Loucy (cell line): ENCODE data around the gene ABCA7.

Source experiments
- CTCF ChIP-seq: fragments of 200-600 bp; sonication (generic); conservative IDR thresholded peaks from 2 replicates; pipeline ENCODE4 v1.5.1; 2014; ENCODE audit warnings: mild to moderate bottlenecking, antibody characterized with exemption, low read length
- EZH2phosphoT487 ChIP-seq: fragments of 200-600 bp; IDR thresholded peaks from 2 replicates; pipeline ENCODE4 v1.6.1; 2018; ENCODE audit warnings: antibody characterized with exemption, mild to moderate bottlenecking, moderate library complexity, borderline replicate concordance

GRCh38 chr19:1105008-1105872 lies 65.3 kb downstream of the ABCA7 start:
- TF ChIP-seq CTCF, result no peak
- TF ChIP-seq EZH2phosphoT487, result no peak
